Measurements from ENCODE around the gene ST3GAL4.
"Not testable (repeated sequence)": the region's sequence is repeated elsewhere in the genome, so short reads cannot be mapped to it uniquely, and the experiment has no call there.

ST3GAL4 gene

DNA sequence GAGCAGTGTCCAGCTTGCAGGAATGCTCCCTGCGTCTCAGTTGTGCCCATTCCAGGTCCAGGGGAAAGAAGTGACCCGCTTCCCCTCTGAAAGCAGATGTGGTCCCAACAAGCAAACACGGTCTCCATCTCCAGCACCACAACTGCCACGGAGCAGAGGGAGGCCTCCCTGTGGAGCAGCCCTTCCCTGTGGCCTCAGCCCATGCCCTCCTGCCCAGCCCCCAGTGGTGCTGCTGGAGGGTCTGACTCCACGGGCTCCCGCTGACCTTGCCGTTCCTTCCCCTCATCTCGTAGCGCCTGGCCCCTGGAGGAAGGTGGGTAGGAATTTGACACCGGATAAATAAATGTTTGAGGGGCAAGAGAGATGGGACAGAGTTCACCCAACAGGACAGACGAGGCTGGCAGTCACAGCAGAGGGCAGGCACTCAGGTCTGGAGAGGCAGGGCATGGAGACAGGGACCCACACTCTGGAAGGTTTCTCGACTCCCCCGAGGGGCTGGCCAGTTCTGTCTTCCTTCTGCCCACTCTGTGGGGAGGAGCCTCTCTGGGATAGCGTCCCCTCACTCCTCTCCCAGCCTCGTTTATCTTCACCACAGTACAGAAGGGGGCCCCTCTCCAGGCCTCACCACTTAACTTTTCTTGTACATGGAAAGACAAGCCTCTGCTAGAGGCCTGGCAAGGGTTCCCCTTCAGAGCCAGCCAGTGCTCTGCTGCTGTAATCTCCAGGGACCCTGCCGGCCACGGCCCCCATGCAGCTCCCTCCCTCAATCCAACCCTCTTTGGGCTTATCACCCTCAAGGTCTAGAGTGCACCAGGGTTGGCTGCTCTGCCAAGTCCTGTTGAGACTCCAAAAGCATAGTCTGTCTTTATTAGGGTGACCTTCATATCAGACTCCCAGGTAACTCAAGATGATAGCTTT, 7.5 kb upstream of the ST3GAL4 start:
- DNase-seq, result no peak

GRCh38 chr11:126348806-126349582, 6.5 kb upstream of the ST3GAL4 start:
- DNase-seq, result no peak

DNA sequence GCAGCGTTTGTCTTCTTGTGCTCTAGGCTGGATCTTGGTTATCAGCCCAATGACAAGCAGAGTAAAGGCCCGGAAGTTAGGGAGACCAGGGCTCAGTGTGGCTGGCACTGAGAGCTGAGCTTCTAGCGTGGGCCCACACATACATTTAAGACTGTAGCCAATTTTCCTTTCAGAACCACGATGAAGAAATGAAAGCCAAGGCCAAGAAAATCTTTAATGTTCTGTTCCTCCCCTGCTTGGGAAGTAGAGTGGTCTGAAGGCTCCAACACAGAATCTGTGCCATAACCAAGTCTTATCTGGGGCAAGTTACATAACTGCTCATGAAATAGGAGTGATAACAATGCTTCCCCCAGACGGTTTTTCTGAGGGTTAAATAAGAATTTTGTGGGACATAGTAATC, 4.7 kb upstream of the ST3GAL4 start:
- peak; percentile 11 for DNase-seq

DNA sequence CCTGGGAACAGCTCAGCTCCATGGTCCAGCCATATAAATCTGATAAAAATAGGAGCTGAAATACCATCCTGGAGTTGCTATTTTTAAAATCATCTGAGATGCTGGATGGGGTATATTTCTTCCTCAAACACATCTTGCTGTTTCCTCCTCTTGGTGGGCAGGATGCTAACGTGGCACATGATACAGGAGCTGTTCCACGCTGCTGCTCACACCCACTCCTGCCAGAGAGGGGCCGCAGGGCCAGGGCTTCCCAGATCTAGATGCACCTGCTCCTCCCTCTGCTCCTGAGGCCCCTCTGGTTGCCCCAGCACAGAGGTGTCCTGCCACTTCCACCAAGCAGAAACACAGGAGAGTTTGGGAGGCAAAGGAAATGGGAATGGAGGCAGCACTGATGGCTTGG, 3.3 kb upstream of the ST3GAL4 start:
- DNase-seq, result no peak

- peak; percentile 69 for DNase-seq
Observed at GRCh38 chr11:126352934-126353801, 2.3 kb upstream of the ST3GAL4 start.

- no peak for DNase-seq
Observed at GRCh38 chr11:126354631-126355323, 709 bp upstream of the ST3GAL4 start.

GRCh38 chr11:126355926-126356897, 726 bp downstream of the ST3GAL4 start:
- DNase-seq, result peak; percentile 57

- DNase-seq, result no peak
Observed at GRCh38 chr11:126357055-126357962, 1.8 kb downstream of the ST3GAL4 start.

GRCh38 chr11:126357969-126358762, 2.7 kb downstream of the ST3GAL4 start:
- DNase-seq, result no peak

- no peak for DNase-seq
Observed at GRCh38 chr11:126358763-126359160, 3.3 kb downstream of the ST3GAL4 start.

DNA sequence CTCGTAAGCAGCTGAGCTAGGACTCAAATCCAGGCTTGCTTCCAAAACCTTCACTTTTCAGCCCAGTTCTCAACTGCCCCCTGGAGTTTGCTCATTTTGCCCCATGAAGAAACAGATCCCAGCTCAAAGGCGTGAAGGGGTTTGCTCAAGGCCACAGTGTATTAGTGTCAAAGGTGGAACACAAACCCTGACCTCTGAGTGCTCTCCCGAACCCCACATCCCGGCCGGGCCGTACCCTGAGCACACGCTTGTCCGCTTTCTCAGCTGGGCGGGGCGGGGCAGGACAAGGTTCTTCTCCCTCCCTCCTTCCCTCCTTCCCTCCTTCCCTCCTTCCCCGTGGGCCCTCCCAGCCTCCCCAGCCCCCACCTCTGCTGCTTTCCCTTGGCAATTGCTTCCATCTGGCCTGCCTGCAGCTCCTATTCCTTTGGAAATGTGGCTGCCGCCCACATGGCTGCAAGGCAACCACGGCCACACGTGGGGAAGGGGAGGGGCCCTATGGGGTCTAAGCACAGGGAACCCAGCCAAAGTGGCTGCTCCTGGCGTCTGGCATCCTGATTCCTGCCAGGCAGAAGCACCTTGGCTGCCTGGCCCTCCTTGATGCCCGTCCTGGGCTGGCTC, 4.1 kb downstream of the ST3GAL4 start:
- DNase-seq, result peak; percentile 7

- DNase-seq, result no peak
Observed at GRCh38 chr11:126360049-126360446, 4.6 kb downstream of the ST3GAL4 start.

DNA sequence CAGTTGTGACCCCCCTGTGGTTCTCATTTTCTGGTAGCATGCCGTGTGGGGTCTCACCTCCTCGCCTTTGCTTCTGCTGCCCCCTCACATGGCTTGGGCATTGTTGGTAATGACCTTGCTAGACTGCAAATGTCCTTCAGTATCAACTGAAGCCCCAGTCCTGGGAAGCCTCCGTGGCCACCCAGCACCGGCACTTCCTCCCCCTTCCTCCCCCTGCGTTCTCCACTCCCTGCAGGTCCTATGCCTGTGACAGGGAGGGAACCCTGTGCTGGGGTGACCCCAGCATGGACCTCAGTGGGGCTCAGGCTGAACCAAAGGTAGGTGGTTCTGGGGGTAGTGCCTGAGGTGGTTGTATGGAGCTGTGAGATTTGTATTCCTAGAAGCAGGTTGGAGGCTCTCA, 5.9 kb downstream of the ST3GAL4 start:
- DNase-seq, result no peak

DNA sequence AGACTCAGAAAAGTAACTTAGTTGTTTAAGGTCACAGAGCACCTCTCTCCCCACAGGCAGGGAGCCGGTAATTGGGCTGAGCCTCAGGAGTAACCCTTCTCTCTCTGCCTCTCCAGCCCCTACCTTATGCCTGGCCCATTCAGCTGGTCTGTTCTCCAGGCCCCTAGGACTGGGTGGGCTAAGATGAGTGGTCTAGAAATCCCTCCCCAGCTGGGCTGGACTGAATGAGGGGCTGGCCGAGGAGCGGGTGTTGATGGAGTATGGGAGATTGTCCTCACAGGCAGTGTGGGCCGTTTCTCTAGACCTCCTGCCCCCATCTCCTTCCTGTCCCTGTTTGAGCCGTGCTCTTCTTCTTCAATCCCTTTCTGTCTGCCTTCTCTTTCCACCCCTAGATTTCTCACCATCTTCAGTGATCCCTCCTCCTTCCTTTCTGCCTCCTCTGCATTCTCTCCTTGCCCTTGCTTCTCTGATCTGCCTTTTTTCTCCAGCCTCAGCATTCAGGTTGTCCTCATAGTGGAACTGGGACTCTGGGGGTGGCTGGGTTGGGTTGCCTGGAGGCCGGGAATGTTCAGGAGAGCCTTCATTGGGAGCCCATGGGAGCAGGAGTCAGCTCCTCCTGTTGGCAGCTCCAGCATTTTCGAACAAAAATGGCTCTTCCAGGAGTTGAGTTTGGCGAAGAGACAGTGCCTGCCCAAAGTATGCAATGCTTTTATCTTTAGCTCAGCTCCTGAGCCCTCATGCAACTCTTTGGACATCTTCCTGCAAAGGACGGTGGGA, 7.6 kb downstream of the ST3GAL4 start:
- DNase-seq, result no peak

DNA sequence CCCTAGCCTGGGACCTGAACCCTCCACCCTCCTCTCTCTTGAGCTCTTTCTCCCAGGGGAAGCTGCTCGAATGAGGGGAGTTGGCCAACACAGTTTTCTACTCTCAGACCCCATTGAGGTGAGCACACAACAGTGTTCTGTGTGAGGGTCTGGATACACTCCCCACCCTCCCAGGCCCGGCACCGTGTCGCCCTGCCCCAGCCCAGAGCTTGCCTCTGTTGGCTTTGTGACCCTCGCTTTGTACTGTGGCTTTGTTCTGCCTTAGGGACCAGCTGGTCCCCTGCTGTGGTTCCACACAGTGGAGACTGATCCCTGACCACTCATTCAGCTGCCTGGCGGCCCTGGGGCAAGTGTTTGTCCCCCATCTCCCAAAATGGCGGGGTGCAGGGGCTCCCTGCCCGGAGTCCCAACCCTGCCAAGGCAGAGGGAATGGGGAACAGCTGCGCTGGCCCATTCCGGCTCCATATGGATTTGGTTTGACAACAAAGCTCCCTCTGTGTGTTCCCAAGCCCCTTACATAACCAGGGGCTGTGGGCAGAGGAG, 8.3 kb downstream of the ST3GAL4 start:
- DNase-seq, result no peak

- DNase-seq, result not testable (repeated sequence)
Observed at GRCh38 chr11:126364735-126365134, 9.2 kb downstream of the ST3GAL4 start.

DNA sequence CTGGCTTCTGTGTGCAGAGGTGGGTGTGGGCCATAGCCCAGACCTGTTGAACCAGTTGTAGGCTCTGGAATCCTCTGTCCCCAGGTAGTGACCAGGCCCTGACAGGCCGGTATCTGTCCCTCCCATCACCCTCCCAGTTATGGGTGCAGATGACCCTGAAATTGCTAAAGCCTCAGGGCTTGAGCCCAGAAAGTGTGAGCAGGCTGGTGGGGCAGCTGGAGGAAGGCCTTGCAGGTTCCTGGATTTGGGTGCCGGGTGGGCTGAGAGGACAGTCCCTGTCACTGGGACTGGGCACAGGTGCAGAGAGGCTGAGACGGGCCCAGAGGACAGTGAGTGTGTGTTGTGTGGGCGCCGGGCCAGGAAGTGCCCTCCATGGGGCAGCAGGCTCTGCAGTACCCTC, 10.0 kb downstream of the ST3GAL4 start:
- DNase-seq, result not testable (repeated sequence)

All from MV-4-11 (cell line).